ENCODE data around the gene JPH3. TPM values are rescaled to one million over a fixed set of nuclear protein-coding genes. Genes with fewer than 3 reads are reported as not detected.

The JPH3 gene
- total RNA-seq, 1 experiment from 2014 or later: 39.0 TPM

DNA sequence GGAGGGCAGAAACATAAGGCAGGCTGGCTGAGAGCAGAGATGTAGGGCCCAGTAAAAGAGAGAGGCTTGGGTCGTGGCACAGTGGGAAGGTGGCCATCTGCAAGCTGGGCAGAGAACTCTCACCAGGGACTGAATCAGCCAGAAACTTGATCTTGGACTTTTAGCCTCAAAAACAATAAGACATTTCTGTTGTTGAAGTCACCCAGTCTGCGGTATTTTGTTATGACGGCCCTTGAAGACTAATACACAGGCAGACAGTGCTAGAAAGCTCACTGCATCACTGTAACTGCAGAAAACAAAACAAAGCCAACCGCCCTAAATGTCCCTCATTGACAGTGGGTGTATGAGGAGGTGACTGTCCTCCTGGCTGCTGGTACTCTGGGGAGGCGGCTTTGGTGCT, 3.9 kb upstream of the JPH3 start:
- Mint-ChIP-seq H3K27ac (no peak overlapping the region), H3K36me3 (no peaks in the 10 kb centered on the region), H3K4me3 (no peak overlapping the region), H3K27me3 (ENCODE audit: low read depth) (peaks cover 12% of the 10 kb centered on the region), H3K9me3 (no peaks in the 10 kb centered on the region), H3K4me1 (peaks cover 12% of the 10 kb centered on the region)
- ChIA-PET POLR2A (no interaction called here), CTCF (interaction anchor here (1.1 to 6.2 kb wide), 3 partner anchors 9 to 37 kb away, joined by 4 to 50 read pairs (median 7); no protein-coding TSS in a partner anchor)
- TF ChIP-seq, protein P1, sequence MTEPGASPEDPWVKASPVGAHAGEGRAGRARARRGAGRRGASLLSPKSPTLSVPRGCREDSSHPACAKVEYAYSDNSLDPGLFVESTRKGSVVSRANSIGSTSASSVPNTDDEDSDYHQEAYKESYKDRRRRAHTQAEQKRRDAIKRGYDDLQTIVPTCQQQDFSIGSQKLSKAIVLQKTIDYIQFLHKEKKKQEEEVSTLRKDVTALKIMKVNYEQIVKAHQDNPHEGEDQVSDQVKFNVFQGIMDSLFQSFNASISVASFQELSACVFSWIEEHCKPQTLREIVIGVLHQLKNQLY (CRISPR knock-in tag; IDR thresholded peaks at IDR 0.05): no peak
- TF ChIP-seq ZNF263 (CRISPR knock-in tag; IDR thresholded peaks at IDR 0.05; ENCODE audit: low read depth): no peak
- TF ChIP-seq, protein P2, sequence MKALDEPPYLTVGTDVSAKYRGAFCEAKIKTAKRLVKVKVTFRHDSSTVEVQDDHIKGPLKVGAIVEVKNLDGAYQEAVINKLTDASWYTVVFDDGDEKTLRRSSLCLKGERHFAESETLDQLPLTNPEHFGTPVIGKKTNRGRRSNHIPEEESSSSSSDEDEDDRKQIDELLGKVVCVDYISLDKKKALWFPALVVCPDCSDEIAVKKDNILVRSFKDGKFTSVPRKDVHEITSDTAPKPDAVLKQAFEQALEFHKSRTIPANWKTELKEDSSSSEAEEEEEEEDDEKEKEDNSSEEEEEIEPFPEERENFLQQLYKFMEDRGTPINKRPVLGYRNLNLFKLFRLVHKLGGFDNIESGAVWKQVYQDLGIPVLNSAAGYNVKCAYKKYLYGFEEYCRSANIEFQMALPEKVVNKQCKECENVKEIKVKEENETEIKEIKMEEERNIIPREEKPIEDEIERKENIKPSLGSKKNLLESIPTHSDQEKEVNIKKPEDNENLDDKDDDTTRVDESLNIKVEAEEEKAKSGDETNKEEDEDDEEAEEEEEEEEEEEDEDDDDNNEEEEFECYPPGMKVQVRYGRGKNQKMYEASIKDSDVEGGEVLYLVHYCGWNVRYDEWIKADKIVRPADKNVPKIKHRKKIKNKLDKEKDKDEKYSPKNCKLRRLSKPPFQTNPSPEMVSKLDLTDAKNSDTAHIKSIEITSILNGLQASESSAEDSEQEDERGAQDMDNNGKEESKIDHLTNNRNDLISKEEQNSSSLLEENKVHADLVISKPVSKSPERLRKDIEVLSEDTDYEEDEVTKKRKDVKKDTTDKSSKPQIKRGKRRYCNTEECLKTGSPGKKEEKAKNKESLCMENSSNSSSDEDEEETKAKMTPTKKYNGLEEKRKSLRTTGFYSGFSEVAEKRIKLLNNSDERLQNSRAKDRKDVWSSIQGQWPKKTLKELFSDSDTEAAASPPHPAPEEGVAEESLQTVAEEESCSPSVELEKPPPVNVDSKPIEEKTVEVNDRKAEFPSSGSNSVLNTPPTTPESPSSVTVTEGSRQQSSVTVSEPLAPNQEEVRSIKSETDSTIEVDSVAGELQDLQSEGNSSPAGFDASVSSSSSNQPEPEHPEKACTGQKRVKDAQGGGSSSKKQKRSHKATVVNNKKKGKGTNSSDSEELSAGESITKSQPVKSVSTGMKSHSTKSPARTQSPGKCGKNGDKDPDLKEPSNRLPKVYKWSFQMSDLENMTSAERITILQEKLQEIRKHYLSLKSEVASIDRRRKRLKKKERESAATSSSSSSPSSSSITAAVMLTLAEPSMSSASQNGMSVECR (CRISPR knock-in tag; IDR thresholded peaks at IDR 0.05; ENCODE audit: borderline replicate concordance): no peak
- TF ChIP-seq ZNF423 (CRISPR knock-in tag; IDR thresholded peaks at IDR 0.05): no peak
- TF ChIP-seq, protein P3, sequence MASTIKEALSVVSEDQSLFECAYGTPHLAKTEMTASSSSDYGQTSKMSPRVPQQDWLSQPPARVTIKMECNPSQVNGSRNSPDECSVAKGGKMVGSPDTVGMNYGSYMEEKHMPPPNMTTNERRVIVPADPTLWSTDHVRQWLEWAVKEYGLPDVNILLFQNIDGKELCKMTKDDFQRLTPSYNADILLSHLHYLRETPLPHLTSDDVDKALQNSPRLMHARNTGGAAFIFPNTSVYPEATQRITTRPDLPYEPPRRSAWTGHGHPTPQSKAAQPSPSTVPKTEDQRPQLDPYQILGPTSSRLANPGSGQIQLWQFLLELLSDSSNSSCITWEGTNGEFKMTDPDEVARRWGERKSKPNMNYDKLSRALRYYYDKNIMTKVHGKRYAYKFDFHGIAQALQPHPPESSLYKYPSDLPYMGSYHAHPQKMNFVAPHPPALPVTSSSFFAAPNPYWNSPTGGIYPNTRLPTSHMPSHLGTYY (CRISPR knock-in tag; IDR thresholded peaks at IDR 0.05): no peak
- TF ChIP-seq, protein P4, sequence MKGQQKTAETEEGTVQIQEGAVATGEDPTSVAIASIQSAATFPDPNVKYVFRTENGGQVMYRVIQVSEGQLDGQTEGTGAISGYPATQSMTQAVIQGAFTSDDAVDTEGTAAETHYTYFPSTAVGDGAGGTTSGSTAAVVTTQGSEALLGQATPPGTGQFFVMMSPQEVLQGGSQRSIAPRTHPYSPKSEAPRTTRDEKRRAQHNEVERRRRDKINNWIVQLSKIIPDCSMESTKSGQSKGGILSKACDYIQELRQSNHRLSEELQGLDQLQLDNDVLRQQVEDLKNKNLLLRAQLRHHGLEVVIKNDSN (CRISPR knock-in tag; IDR thresholded peaks at IDR 0.05): no peak
- TF ChIP-seq ZNF317 (CRISPR knock-in tag; IDR thresholded peaks at IDR 0.05; ENCODE audit: borderline replicate concordance, low read depth): no peak
- TF ChIP-seq, protein P5, sequence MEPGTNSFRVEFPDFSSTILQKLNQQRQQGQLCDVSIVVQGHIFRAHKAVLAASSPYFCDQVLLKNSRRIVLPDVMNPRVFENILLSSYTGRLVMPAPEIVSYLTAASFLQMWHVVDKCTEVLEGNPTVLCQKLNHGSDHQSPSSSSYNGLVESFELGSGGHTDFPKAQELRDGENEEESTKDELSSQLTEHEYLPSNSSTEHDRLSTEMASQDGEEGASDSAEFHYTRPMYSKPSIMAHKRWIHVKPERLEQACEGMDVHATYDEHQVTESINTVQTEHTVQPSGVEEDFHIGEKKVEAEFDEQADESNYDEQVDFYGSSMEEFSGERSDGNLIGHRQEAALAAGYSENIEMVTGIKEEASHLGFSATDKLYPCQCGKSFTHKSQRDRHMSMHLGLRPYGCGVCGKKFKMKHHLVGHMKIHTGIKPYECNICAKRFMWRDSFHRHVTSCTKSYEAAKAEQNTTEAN (CRISPR knock-in tag; IDR thresholded peaks at IDR 0.05): no peak
- no peak for TF ChIP-seq ZNF232 (CRISPR knock-in tag; IDR thresholded peaks at IDR 0.05)
- TF ChIP-seq ZNF671 (CRISPR knock-in tag; IDR thresholded peaks at IDR 0.05): no peak
- DNase-seq (ENCODE audit: low spot score) (no peak), ATAC-seq (no peak)

DNA sequence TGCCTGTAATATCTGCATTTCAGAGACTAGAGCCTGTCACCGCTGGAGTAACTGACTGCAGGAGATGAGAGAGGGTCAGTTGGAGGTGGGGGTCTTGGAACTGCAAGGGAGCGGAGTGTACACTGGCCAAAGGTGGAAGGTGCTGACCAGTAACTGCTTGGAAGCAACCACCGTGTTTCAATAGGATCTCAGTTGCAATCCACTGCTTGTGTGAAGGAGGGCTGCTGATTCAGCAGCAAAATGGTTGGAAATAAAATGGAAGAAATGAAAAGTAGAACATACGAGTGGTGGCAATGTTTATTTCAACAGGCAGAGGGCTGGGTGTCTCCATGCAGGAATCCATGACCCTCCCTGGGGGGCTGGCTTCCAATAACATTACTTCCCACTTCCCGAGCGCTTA, 2.1 kb upstream of the JPH3 start:
- H3K27ac Mint-ChIP-seq: no peak overlapping the region; the same call in 1 of the 2 replicates
- ChIA-PET POLR2A (interaction anchor here (1.0 kb wide), 1 partner anchor 9 kb away, joined by 3 read pairs; no protein-coding TSS in a partner anchor), CTCF (interaction anchor here (1.1 to 6.2 kb wide), 3 partner anchors 12 to 35 kb away, joined by 5 to 50 read pairs (median 7); no protein-coding TSS in a partner anchor)
- no peak for ATAC-seq
- peak overlapping the region; percentile 83 for H3K4me3 Mint-ChIP-seq
- H3K27me3 Mint-ChIP-seq (ENCODE audit: low read depth): peaks cover 23% of the 10 kb centered on the region
- DNase-seq (ENCODE audit: low spot score): no peak
- H3K9me3 Mint-ChIP-seq: no peaks in the 10 kb centered on the region
- H3K36me3 Mint-ChIP-seq: peaks cover 3% of the 10 kb centered on the region; the same call in 1 of the 2 replicates
- H3K4me1 Mint-ChIP-seq: peaks cover 24% of the 10 kb centered on the region
- TF ChIP-seq, protein P6, sequence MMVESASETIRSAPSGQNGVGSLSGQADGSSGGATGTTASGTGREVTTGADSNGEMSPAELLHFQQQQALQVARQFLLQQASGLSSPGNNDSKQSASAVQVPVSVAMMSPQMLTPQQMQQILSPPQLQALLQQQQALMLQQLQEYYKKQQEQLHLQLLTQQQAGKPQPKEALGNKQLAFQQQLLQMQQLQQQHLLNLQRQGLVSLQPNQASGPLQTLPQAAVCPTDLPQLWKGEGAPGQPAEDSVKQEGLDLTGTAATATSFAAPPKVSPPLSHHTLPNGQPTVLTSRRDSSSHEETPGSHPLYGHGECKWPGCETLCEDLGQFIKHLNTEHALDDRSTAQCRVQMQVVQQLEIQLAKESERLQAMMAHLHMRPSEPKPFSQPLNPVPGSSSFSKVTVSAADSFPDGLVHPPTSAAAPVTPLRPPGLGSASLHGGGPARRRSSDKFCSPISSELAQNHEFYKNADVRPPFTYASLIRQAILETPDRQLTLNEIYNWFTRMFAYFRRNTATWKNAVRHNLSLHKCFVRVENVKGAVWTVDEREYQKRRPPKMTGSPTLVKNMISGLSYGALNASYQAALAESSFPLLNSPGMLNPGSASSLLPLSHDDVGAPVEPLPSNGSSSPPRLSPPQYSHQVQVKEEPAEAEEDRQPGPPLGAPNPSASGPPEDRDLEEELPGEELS (CRISPR knock-in tag; IDR thresholded peaks at IDR 0.05): no peak
- no peak for TF ChIP-seq ETV6 (CRISPR knock-in tag; IDR thresholded peaks at IDR 0.05)
- no peak for TF ChIP-seq ZNF671 (CRISPR knock-in tag; IDR thresholded peaks at IDR 0.05)
- no peak for TF ChIP-seq CBFB (CRISPR knock-in tag; IDR thresholded peaks at IDR 0.05; ENCODE audit: low read depth)
- TF ChIP-seq, protein P7, sequence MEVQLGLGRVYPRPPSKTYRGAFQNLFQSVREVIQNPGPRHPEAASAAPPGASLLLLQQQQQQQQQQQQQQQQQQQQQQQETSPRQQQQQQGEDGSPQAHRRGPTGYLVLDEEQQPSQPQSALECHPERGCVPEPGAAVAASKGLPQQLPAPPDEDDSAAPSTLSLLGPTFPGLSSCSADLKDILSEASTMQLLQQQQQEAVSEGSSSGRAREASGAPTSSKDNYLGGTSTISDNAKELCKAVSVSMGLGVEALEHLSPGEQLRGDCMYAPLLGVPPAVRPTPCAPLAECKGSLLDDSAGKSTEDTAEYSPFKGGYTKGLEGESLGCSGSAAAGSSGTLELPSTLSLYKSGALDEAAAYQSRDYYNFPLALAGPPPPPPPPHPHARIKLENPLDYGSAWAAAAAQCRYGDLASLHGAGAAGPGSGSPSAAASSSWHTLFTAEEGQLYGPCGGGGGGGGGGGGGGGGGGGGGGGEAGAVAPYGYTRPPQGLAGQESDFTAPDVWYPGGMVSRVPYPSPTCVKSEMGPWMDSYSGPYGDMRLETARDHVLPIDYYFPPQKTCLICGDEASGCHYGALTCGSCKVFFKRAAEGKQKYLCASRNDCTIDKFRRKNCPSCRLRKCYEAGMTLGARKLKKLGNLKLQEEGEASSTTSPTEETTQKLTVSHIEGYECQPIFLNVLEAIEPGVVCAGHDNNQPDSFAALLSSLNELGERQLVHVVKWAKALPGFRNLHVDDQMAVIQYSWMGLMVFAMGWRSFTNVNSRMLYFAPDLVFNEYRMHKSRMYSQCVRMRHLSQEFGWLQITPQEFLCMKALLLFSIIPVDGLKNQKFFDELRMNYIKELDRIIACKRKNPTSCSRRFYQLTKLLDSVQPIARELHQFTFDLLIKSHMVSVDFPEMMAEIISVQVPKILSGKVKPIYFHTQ (CRISPR knock-in tag; IDR thresholded peaks at IDR 0.05): no peak
- TF ChIP-seq, protein P8, sequence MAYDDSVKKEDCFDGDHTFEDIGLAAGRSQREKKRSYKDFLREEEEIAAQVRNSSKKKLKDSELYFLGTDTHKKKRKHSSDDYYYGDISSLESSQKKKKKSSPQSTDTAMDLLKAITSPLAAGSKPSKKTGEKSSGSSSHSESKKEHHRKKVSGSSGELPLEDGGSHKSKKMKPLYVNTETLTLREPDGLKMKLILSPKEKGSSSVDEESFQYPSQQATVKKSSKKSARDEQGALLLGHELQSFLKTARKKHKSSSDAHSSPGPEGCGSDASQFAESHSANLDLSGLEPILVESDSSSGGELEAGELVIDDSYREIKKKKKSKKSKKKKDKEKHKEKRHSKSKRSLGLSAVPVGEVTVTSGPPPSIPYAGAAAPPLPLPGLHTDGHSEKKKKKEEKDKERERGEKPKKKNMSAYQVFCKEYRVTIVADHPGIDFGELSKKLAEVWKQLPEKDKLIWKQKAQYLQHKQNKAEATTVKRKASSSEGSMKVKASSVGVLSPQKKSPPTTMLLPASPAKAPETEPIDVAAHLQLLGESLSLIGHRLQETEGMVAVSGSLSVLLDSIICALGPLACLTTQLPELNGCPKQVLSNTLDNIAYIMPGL (CRISPR knock-in tag; IDR thresholded peaks at IDR 0.05): no peak
